Epithelial cell of proximal tubule (primary cell): ENCODE results near the gene CATSPERB. TPM values are rescaled to one million over a fixed set of nuclear protein-coding genes. Genes with fewer than 3 reads are reported as not detected.
A peak's percentile ranks its signal among the peaks of the same experiment; 100 is the strongest.

Source experiments
- DNase-seq: peaks from one replicate; pipeline ENCODE4 v3.0.0-alpha.2; 2011; ENCODE audit warnings: low read depth
- H3K4me3 ChIP-seq: 2 replicates; pipeline ENCODE4 v1.5.1; 2011; ENCODE audit warnings: low read depth, mild to moderate bottlenecking, low read length
- total RNA-seq: library from RNA; depleted of rRNA; stranded (reverse); fragments of >200 nt; gene quantifications from 2 replicates; pipeline ENCODE4 v1.2.3, GENCODE V29; 2015
- TF ChIP-seq, protein P1 (sequence below): conservative IDR thresholded peaks from 2 replicates; pipeline ENCODE4 v1.5.1; 2012; ENCODE audit warnings: low read depth, mild to moderate bottlenecking, low read length

Gene CATSPERB
- total RNA-seq, 1 donor from 2014 or later, result not detected

GRCh38 chr14:91585856-91586255 lies 146.0 kb downstream of the CATSPERB start:
- no peak overlapping the region for H3K4me3 ChIP-seq
- TF ChIP-seq, protein P1, sequence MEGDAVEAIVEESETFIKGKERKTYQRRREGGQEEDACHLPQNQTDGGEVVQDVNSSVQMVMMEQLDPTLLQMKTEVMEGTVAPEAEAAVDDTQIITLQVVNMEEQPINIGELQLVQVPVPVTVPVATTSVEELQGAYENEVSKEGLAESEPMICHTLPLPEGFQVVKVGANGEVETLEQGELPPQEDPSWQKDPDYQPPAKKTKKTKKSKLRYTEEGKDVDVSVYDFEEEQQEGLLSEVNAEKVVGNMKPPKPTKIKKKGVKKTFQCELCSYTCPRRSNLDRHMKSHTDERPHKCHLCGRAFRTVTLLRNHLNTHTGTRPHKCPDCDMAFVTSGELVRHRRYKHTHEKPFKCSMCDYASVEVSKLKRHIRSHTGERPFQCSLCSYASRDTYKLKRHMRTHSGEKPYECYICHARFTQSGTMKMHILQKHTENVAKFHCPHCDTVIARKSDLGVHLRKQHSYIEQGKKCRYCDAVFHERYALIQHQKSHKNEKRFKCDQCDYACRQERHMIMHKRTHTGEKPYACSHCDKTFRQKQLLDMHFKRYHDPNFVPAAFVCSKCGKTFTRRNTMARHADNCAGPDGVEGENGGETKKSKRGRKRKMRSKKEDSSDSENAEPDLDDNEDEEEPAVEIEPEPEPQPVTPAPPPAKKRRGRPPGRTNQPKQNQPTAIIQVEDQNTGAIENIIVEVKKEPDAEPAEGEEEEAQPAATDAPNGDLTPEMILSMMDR, result no peak
- no peak for DNase-seq

DNA sequence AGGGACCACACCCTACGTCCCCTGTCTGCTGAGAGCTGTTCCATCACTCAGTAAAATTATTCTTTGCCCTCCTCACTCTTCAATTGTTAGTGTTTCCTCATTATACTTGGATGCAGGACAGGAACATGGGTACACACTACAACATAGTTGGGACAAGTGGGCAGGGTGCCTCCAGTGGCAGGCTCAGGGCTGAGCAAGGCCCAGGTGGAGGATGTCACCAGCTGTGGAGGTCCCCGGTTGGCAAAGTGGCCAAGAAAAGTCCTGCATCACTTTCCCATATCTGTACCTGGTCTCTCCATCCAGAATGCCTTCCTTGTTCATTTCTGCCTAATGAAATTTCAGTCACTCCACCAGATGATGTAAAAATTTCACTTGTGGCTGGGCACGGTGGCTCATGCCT lies 149.1 kb downstream of the CATSPERB start:
- no peak overlapping the region for H3K4me3 ChIP-seq
- TF ChIP-seq, protein P1, result no peak
- no peak for DNase-seq

GRCh38 chr14:91580876-91581577 lies 150.9 kb downstream of the CATSPERB start:
- no peak overlapping the region for H3K4me3 ChIP-seq
- TF ChIP-seq, protein P1, result no peak
- DNase-seq, result no peak

GRCh38 chr14:91577632-91578233 lies 154.2 kb downstream of the CATSPERB start:
- TF ChIP-seq, protein P1, result no peak

GRCh38 chr14:91575469-91576208 lies 156.2 kb downstream of the CATSPERB start:
- no peak for DNase-seq
- TF ChIP-seq, protein P1, result no peak
- no peak overlapping the region for H3K4me3 ChIP-seq

More at GRCh38 chr14:91577632-91578233, 154.2 kb downstream of the CATSPERB start:
- no peak for DNase-seq
- H3K4me3 ChIP-seq, result no peak overlapping the region

DNA sequence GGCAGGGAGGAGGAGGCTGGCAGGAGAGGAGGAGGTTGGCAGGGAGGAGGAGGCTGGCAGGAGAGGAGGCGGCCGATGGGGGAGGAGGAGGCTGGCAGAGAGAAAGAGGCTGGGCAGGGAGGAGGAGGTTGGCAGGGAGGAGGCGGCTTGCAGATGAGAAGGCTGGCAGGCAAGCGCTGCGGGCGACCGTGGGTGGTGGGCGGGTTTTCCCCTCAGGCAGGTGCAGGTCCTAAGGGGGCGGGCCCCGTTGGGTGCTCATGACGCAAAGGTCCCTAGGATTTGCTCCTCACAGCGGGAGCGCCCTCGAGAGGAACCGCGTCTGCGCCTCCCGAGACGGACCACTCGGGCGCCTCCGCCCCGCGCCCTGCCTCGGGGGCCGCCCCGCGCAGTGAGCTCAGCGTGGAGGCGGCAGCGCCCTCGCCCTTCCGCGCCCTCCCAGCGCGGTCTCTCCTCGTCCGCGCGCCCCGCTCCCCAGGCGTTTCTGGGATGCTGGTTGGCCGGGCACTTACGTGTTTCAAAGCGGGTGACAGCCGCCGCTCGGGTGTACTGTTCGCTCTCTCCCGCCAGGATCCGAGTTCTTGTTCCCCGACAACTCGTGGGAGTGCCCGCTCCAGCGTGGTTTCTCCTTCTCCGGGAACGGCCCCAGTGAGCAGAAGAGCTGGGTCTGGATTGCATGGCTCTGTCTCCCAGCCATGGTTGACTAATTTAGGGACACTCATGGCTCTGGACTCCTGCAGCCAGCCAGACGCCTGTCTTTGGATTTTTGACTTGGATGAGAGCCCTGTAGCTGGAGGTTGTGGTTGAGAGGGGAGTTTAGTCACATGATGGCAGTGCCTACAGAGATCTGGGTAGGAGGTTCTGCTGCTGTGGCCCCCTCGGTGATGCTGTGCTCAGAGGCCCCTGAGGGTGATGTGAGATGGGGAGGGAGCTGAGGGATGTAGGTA lies 157.7 kb downstream of the CATSPERB start:
- DNase-seq, result no peak
- TF ChIP-seq, protein P1, result no peak
- H3K4me3 ChIP-seq, result peak overlapping the region; percentile 52
